BE2C (cell line): ENCODE data around the gene ASTN2.
"Not testable (repeated sequence)": the region's sequence is repeated elsewhere in the genome, so short reads cannot be mapped to it uniquely, and the experiment has no call there.

Experiments used
- DNase-seq: peaks from one replicate; pipeline ENCODE4 v3.0.0-alpha.2; 2020
- H3K27me3 ChIP-seq: fragments of 250-450 bp; sonication (Bioruptor Pico); 2 replicates; pipeline ENCODE4 v1.5.1; 2020; ENCODE audit warnings: mild to moderate bottlenecking
- H3K36me3 ChIP-seq: fragments of 250-450 bp; sonication (Bioruptor Pico); 2 replicates; pipeline ENCODE4 v1.5.1; 2020; ENCODE audit warnings: mild to moderate bottlenecking
- H3K4me1 ChIP-seq: fragments of 250-450 bp; sonication (Bioruptor Pico); 2 replicates; pipeline ENCODE4 v1.5.1; 2020
- H3K4me3 ChIP-seq: 2 replicates; pipeline ENCODE4 v1.5.1; 2011; ENCODE audit warnings: low read depth, low read length
- H3K9me3 ChIP-seq: fragments of 250-450 bp; sonication (Bioruptor Pico); 2 replicates; pipeline ENCODE4 v1.5.1; 2020
- CTCF ChIP-seq: IDR thresholded peaks from 2 replicates; pipeline ENCODE4 v1.5.1; 2012; ENCODE audit warnings: mild to moderate bottlenecking, low read depth, low read length

The ASTN2 gene

GRCh38 chr9:117075636-117076035 lies 339.2 kb downstream of the ASTN2 start:
- DNase-seq = no peak
- no peak for TF ChIP-seq CTCF
- Histone ChIP-seq H3K9me3 (no peaks in the 10 kb centered on the region), H3K4me3 (no peak overlapping the region), H3K27me3 (no peaks in the 10 kb centered on the region), H3K4me1 (peaks cover 49% of the 10 kb centered on the region), H3K36me3 (peaks cover 11% of the 10 kb centered on the region)

- Histone ChIP-seq H3K36me3 (peaks cover 11% of the 10 kb centered on the region), H3K4me1 (peaks cover 49% of the 10 kb centered on the region), H3K9me3 (no peaks in the 10 kb centered on the region), H3K27me3 (no peaks in the 10 kb centered on the region), H3K4me3 (no peak overlapping the region)
- peak; percentile 71 for DNase-seq
- no peak for TF ChIP-seq CTCF
These were observed 339.9 kb downstream of the ASTN2 start for GRCh38 chr9:117074784-117075520.

- H3K27me3 ChIP-seq = no peaks in the 10 kb centered on the region
- TF ChIP-seq CTCF = no peak
- peaks cover 49% of the 10 kb centered on the region for H3K4me1 ChIP-seq
- DNase-seq = no peak
- H3K36me3 ChIP-seq = peaks cover 8% of the 10 kb centered on the region
- H3K4me3 ChIP-seq = no peak overlapping the region
- no peaks in the 10 kb centered on the region for H3K9me3 ChIP-seq
These were observed 340.6 kb downstream of the ASTN2 start for GRCh38 chr9:117074342-117074662.

GRCh38 chr9:117073539-117074341 lies 341.1 kb downstream of the ASTN2 start:
- peak; percentile 75 for DNase-seq
- Histone ChIP-seq H3K4me1 (peaks cover 49% of the 10 kb centered on the region), H3K9me3 (no peaks in the 10 kb centered on the region), H3K36me3 (peaks cover 3% of the 10 kb centered on the region; the same call in 1 of the 2 replicates), H3K4me3 (no peak overlapping the region), H3K27me3 (no peaks in the 10 kb centered on the region)
- TF ChIP-seq CTCF = peak; percentile 91

GRCh38 chr9:117073071-117073470 lies 341.8 kb downstream of the ASTN2 start:
- no peak overlapping the region for H3K4me3 ChIP-seq
- no peaks in the 10 kb centered on the region for H3K9me3 ChIP-seq
- no peaks in the 10 kb centered on the region for H3K27me3 ChIP-seq
- TF ChIP-seq CTCF = no peak
- H3K4me1 ChIP-seq = peaks cover 49% of the 10 kb centered on the region
- no peak for DNase-seq
- H3K36me3 ChIP-seq = 0 out of 2 replicates have a peak, but pooled peaks cover 3% of the 10 kb centered on the region

GRCh38 chr9:117072216-117072615 lies 342.6 kb downstream of the ASTN2 start:
- peaks cover 40% of the 10 kb centered on the region for H3K4me1 ChIP-seq

GRCh38 chr9:117071673-117072207 lies 343.1 kb downstream of the ASTN2 start:
- H3K4me3 ChIP-seq, DNase-seq: not testable (repeated sequence)

More at GRCh38 chr9:117072216-117072615, 342.6 kb downstream of the ASTN2 start:
- Histone ChIP-seq H3K4me3 (no peak overlapping the region), H3K9me3 (no peaks in the 10 kb centered on the region), H3K27me3 (no peaks in the 10 kb centered on the region), H3K36me3 (0 out of 2 replicates have a peak, but pooled peaks cover 3% of the 10 kb centered on the region)
- TF ChIP-seq CTCF = no peak
- DNase-seq = no peak

More at GRCh38 chr9:117071673-117072207, 343.1 kb downstream of the ASTN2 start:
- peaks cover 35% of the 10 kb centered on the region for H3K4me1 ChIP-seq
- not testable (repeated sequence) for H3K9me3 ChIP-seq, H3K36me3 ChIP-seq, H3K27me3 ChIP-seq
